NCI-H2196 treated with DMSO at 0.1 percent for 48 hours (cell line): ENCODE results near the gene CLEC3A.
"Not testable (repeated sequence)": the region's sequence is repeated elsewhere in the genome, so short reads cannot be mapped to it uniquely, and the experiment has no call there.

ENCODE experiments used
- DNase-seq: peaks from one replicate; lab custom pipeline; 2025; ENCODE audit not compliant: unreplicated experiment; lab: John Stamatoyannopoulos, UW

CLEC3A gene

DNA sequence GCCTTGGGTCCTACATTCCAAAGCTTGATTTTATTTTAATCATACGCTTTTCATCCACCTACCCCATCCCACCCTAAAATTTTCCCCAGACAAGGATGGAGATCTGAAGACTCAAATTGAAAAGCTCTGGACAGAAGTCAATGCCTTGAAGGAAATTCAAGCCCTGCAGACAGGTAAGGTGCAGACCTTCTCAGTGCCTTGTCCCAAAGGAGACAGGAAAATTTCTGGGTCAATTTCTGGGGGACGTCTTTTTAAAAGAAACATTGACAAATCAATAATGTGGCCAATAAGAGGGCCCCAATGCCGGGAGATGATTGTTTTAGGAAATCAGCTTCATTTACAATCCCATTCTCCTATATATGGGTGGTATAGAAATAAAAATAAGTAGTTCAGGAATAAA, 5.7 kb downstream of the CLEC3A start:
- no peak for DNase-seq

DNA sequence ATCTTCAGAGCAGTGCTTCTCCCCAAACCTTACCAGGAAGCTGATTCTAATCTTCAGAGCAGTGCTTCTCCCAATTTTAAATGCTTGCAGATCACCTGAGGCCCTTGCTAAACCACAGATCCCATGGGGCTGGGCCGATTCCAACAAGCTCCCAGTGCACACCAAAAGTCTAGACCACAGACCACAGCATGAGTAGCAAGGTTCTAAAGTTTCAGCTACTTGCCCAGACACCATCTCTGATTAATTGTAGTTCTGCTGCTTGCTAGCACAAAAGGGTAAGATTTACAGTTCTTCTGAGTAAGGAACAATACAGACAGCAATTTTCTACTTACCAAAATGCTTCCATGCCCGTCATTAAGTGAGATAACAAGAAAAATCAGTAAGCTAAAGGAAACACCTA, 12.2 kb downstream of the CLEC3A start:
- DNase-seq, result no peak

DNA sequence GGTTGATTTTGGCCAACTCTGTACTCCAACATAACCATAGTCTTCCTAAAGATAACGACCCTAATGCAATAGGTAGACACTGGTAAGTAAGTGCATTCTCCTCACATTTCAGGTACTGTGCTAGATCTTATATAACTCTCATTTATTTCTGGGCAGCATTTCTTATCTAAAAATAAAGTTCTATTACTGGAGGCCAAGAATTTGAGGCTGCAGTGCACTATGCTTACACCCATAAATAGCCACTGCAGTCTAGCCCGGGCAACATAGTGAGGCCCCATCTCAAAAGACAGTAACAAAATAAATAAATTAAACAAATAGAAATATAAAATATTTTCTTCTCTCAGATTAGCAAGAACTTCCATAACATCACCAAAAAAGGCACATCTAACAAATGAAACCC, 12.7 kb downstream of the CLEC3A start:
- no peak for DNase-seq

DNA sequence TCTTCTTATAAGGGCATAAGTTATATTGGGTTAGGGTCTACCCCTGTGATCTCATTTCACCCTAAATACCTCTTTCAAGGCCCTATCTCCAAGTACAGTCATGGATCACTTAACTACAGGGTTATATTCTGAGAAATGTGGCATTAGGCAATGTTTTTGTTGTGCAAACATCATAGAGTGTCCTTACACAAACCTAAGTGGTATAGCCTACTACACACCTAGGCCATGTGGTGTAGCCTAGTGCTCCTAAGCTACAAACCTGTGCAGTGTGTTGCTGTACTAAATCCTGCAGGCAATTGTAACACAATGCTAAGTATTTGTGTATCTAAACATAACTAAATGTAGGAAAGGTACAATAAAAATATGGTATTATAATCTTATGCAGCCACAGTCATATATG, 18.0 kb downstream of the CLEC3A start:
- DNase-seq, result no peak

DNA sequence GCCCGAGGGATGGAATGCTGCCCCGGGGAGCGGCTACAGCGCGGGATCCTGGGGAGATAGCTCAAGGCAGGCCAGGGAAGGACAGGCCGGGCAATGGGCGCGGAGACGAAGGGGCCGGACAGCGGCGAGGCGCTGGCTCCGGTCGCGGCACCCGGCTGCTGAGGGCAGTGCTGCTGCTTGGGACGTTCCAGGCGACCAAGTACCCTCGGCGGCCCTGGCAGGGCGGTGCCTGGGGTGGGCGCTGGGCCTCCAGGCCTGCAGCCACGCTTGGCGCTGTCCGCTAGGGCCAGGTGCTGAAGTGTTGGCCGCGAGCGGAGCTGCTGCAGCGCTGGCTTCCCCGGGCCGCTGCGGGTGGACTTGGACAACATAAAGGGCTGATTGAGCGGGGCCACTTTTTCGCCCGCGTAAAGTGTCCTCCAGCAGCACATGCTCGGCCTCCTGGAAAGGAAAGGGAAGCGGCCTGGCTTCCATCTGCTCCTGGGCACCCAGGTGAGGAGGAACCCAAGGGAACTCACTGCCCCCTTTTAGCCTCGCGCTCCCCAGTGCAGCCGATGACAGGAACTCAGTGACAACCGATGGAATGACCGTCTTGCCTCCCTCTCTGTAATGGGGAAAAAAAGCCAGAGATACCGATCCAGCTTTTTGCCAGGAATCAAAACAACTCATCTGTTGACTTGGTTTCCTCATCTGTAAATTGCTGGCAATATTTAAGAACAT, 23.7 kb downstream of the CLEC3A start:
- no peak for DNase-seq

DNA sequence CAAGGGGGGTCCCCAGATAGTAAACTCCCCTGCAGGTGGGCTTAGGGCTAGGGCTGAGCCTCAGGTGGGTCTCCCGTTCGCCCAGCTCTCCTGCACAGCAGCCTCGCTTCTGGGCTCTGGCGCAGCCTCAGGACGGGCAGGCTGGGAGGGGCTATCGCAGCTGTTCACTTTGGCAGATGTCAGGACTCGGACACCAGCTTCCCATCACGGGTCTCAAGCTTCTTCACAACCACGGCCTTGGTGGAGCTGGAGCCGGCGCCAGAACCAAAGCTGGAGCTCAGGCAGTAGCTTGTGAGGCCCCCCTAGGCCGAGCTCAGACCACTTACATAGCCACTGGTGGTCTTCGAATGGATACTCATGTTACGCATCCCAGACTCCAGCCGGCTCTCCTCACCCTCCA, 26.0 kb downstream of the CLEC3A start:
- DNase-seq, result no peak

DNA sequence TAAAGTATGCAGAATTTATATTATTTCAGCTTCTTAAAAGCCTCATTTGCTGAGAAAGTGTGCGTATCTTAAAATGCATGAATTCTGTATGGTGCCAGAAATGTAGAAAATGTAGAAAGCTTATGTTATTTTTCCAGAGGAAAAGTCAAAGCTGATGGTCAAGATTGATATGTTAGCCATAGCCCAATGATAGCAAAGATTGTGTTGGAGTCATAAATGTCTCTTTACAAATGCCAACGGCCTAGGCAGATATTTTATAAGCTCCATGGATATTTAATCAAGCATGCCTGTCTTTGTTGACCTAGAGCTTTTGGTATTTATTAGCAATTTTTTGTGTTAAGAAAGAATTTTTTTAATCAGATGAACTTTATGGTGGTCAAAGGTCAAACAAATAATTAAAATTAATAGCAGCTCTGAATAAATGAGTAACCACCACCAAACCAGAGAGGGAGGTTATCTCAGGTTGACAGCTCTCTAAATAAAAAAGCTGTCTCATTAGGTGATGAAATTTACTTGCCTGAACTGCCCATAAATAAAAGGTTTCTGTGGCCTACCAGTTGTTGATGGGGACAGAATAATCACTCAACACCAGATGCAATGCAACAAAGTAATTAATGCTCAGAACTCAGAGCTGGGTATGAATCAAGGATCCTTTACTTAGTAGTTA, 28.5 kb downstream of the CLEC3A start:
- no peak for DNase-seq

DNA sequence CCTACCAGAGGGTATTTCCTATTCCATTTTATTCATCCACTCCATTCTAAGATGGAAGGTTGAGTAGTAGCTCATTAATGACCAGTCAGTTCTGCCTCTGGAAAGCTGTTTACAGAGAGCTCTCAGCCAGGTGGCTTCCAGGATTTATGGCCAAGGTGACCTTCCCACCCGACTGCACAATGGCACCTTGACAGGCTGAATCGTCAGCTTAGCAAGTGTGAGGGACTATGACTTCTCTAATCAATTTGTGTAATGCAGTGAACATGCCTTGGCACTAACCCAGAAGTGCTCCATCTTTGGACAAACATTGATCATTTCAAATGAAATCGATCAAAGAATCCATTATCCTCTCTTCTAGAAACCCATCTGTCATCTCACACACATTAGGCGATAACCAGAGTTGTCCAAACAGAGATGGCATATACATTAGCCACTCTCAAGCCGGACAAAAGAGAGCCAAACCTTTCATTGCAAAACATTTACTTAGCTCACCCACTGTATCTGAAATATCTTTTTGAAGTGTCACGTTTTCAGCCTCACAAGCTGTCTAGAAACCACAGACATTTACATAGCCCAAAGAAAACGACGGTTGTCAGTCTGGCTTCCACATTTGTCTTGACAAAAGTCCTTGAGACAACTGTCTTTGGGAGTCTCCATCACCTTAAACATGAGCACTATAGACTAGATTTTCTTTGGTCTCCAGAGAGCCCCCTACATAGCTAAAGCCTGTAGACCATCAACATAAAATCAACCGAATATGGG, 35.6 kb downstream of the CLEC3A start:
- DNase-seq, result no peak

DNA sequence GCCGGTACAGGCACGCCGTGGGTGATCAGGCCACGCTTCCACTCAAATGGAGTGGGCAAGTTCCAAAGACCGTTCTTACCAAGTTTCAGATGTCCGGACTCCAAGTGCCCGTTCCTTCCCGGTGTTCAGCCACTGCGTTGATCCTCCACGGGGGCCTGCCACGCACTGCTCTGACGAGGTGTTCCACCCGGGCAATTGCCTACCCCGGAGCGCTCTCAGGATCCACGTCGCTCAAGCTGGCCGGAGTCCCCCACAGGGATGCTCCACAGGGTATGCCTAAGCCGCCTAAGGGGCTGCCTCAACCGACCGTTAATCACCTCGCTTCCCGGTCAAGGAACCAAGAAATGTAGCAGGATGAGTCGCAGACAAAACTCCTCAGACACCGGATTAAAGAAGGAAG, 37.5 kb downstream of the CLEC3A start:
- DNase-seq, result not testable (repeated sequence)

DNA sequence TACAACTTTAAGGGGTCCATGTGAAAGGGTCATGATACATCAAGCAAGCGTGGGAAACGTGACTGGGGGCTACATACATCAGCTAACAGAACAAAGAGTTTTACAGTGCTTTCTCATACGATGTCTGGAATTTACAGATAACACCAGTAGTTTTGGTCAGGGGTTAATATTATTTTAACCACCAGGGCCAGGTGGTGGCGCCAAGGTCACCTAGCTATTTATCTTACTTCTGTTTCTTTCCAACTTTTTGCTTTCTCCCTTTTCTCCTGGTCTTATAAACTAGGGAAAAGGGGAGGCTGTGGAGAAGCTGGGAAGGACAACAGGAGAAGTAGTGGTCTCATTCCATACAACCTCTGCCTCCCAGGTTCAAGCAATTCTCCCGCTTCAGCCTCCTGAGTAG, 37.9 kb downstream of the CLEC3A start:
- DNase-seq, result no peak

DNA sequence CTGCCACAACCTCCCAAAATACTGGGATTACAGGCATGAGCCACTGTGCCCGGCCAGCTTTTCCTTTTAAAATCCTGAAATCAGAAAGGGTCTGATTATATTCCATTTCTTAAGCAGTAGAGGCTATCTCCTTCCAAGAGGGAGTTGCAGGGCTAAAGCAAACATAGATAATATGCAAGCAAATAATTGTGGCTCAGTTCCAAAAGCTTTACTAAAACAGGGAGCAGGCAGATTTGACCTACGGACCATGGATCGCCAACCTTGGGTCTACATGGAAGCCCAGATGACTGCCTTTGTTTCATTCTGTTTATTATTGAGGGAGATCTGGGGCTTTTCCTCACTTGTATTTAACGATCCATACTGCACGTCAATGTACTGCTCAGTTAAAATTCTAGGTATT, 38.5 kb downstream of the CLEC3A start:
- DNase-seq, result no peak

DNA sequence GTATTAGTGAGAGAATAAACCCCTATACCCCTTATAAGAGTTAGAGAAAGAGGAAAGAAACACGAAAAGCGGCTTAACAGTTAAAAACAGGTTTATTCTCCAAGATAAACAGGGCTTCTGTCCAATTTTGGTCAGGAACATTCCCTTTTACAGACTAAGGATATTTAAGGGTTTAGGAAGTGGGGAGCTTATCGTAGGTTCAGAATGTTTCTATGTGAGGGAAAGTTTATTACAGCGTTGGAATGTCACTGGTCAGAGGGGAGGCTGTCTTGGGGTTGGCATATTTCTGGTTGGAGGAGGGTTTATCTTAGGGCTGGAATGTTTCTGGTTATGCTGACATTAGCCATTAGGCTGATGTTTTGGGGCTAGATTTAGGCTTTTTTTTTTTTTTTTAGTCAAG, 43.0 kb downstream of the CLEC3A start:
- DNase-seq, result no peak

DNA sequence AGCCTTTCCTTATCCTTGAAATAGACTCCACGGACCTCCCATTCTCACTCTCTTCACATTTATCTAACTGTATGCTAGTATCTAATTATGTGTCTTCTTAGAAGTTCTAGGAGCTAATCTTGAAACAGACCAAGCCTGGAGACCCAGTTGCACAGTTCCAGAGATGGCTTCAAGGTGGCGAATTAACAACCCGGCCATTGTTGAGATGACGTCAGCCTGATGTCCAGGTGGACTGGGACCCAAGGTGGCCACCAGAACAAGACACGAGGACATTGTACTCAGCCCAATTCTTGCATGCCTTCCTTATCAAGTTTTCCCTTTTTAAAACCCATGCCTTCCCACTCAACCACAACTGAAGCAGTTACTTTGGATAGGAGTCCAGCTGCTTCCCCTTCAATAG, 47.6 kb downstream of the CLEC3A start:
- no peak for DNase-seq

DNA sequence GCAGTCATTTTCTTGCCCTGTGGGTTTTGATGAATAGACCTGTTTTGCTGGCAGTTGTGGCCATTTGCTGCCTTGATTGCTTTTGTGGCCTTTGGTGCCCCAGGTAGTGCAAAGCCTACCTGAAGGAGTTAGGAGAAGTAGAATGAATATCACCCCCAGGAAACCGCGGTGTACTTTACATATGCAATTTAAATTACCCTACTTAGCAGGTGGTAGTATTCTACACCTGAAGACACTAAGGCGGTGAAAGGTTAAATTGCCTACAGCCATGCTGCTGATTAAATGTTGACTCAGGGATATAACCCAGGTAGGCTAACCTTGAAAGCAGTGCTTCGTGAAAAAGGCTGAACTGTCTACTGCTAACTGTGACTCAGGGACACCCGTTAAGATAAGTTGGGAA, 49.9 kb downstream of the CLEC3A start:
- DNase-seq, result no peak

DNA sequence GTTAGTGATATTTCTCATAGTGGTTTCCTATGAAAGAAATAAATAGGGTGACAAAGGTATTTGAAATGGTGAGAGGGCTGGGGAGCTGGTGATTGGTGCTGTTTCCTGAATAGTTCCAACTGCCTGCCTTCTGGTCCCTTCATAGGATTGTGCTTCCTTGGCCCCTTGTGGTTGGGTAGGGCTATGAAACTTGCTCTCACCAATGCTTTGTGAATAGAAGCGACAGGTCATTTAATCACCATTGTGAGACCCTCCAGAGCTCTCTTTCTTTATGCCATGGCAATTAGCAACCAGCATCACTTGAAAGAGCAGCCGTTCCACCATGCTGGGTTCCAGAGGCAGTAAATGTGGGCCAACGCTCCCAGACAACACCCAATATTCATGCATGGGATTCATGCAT, 53.5 kb downstream of the CLEC3A start:
- no peak for DNase-seq

DNA sequence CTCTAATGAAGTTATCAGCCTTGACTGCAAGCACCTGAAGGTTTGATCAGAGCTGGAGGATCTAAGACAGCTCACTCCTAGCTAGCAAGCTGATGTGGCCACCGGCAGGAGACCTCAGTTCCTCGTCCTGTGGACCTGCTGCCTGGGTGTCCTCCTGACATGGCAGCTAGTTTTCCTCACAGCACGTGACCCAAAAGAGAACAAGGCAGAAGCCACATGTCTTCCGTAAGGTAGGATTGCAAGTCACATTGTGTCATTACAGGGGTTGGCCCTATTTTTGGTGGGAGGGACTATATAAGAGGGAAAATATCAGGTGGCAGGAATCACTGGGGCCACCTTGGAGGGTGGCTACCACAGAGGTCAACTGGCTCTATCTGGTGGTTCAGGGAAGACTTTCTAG, 59.0 kb downstream of the CLEC3A start:
- DNase-seq, result no peak
